ENCODE data around the gene CCL4L2. TPM values are rescaled to one million over a fixed set of nuclear protein-coding genes. Genes with fewer than 3 reads are reported as not detected.
"Not testable (repeated sequence)": the region's sequence is repeated elsewhere in the genome, so short reads cannot be mapped to it uniquely, and the experiment has no call there.

Gene CCL4L2
- total and polyA plus RNA-seq, 5 donors from 2014 or later = 0.38 TPM; not detected in 4

DNA sequence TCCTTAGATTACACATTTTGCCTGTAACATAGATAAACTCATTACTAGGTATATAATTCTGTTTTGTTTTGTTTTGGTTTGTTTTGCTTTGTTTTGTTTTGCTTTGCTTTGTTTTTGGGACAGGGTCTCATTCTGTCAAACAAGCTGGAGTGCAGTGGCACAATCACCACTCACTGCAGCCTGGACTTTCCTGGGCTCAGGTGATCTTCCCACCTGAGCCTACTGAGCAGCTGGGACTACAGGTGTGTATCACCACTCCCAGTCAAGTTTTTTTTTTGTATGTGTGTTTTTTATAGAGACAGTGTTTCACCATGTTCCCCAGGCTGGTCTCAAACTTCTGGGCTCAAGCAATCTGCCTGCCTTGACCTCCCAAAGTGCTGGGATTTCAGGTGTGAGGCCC, 1.3 kb upstream of the CCL4L2 start:
- H3K4me1 ChIP-seq (ENCODE audit: control insufficient read depth, insufficient read depth, low read length, poor library complexity, severe bottlenecking) = no peaks in the 10 kb centered on the region
- H3K9me3 ChIP-seq (ENCODE audit: control insufficient read depth in 2 of 2, low read length in 2 of 2) = no peaks in the 10 kb centered on the region
- H3K4me3 Mint-ChIP-seq = no peak overlapping the region
- no peaks in the 10 kb centered on the region for H3K36me3 ChIP-seq (ENCODE audit: control insufficient read depth, insufficient read depth, low read length)
- peaks cover 26% of the 10 kb centered on the region for H3K27me3 Mint-ChIP-seq
- ATAC-seq (ENCODE audit: low read depth in 2 of 2) (no peak), DNase-seq (no peak)
- no peaks in the 10 kb centered on the region for H3K36me3 Mint-ChIP-seq
- no peaks in the 10 kb centered on the region for H3K4me1 Mint-ChIP-seq
- no peaks in the 10 kb centered on the region for H3K27me3 ChIP-seq (ENCODE audit: control insufficient read depth, insufficient read depth, low read length)
- H3K9me3 Mint-ChIP-seq = peaks cover 0 to 1% (median 0%) of the 10 kb centered on the region in 7 donors
- no peak overlapping the region for H3K27ac Mint-ChIP-seq
- H3K27ac ChIP-seq (ENCODE audit: insufficient read depth, low read length, poor library complexity, severe bottlenecking) = no peak overlapping the region
- H3K4me3 ChIP-seq (ENCODE audit: low read depth, low read length) = no peak overlapping the region

DNA sequence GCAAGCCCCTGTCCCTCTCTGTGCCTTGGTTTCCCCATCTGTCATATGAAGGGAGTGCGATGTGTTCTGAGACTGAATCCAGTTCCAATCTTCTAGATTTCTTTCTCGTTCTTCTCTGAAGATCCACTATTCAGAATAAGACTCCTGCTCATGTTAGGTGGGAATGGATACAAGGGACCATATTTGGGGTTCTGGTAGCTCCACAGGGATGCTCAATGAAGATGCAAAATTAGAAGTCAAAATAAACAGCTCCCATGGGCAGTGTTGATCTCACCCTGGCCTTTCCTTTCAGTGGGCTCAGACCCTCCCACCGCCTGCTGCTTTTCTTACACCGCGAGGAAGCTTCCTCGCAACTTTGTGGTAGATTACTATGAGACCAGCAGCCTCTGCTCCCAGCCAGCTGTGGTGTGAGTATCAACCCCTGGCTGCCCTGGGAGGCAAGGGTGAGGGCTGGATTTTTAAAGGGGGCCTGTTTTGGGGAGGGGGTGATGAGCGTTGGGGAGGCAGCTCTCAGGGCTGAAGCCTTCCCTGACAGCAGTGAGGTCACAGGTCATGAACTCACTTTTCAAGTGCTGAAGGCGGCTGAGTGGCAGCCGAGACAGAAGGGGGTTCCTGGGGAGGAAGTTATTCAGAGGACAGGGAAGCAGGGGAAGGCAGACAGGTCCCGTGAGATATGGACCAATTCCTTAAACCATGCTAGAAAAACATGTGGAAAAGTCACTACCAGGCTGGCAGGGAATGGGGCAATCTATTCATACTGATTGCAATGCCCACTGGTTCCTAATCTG, 815 bp downstream of the CCL4L2 start:
- H3K27me3 Mint-ChIP-seq = peaks cover 19% of the 10 kb centered on the region
- not testable (repeated sequence) for DNase-seq; H3K9me3 Mint-ChIP-seq; H3K9me3 ChIP-seq (ENCODE audit: control insufficient read depth in 2 of 2, low read length in 2 of 2); H3K4me3 ChIP-seq (ENCODE audit: low read depth, low read length); H3K4me1 ChIP-seq (ENCODE audit: control insufficient read depth, insufficient read depth, low read length, poor library complexity, severe bottlenecking); H3K36me3 ChIP-seq (ENCODE audit: control insufficient read depth, insufficient read depth, low read length); H3K36me3 Mint-ChIP-seq; H3K4me3 Mint-ChIP-seq; H3K4me1 Mint-ChIP-seq; H3K27ac Mint-ChIP-seq; H3K27ac ChIP-seq (ENCODE audit: insufficient read depth, low read length, poor library complexity, severe bottlenecking); ATAC-seq (ENCODE audit: low read depth in 2 of 2); H3K27me3 ChIP-seq (ENCODE audit: control insufficient read depth, insufficient read depth, low read length)

- H3K9me3 ChIP-seq (ENCODE audit: control insufficient read depth in 2 of 2, low read length in 2 of 2) = no peaks in the 10 kb centered on the region
- Mint-ChIP-seq H3K4me3 (no peak overlapping the region), H3K36me3 (no peaks in the 10 kb centered on the region), H3K27me3 (peaks cover 19% of the 10 kb centered on the region), H3K9me3 (peaks cover 0 to 1% (median 0%) of the 10 kb centered on the region in 7 donors), H3K4me1 (no peaks in the 10 kb centered on the region), H3K27ac (no peak overlapping the region)
- H3K27me3 ChIP-seq (ENCODE audit: control insufficient read depth, insufficient read depth, low read length) = no peaks in the 10 kb centered on the region
- no peaks in the 10 kb centered on the region for H3K4me1 ChIP-seq (ENCODE audit: control insufficient read depth, insufficient read depth, low read length, poor library complexity, severe bottlenecking)
- DNase-seq (no peak), ATAC-seq (ENCODE audit: low read depth in 2 of 2) (no peak)
- H3K27ac ChIP-seq (ENCODE audit: insufficient read depth, low read length, poor library complexity, severe bottlenecking) = no peak overlapping the region
- H3K36me3 ChIP-seq (ENCODE audit: control insufficient read depth, insufficient read depth, low read length) = no peaks in the 10 kb centered on the region
- no peak overlapping the region for H3K4me3 ChIP-seq (ENCODE audit: low read depth, low read length)
These were observed 1.4 kb downstream of the CCL4L2 start for GRCh38 chr17:36212272-36212605.

- ATAC-seq (ENCODE audit: low read depth in 2 of 2) (no peak), DNase-seq (no peak)
- H3K27ac ChIP-seq (ENCODE audit: insufficient read depth, low read length, poor library complexity, severe bottlenecking) = no peak overlapping the region
- no peaks in the 10 kb centered on the region for H3K4me1 Mint-ChIP-seq
- no peaks in the 10 kb centered on the region for H3K36me3 Mint-ChIP-seq
- H3K27ac Mint-ChIP-seq = no peak overlapping the region
- peaks cover 0 to 2% (median 0%) of the 10 kb centered on the region in 7 donors for H3K9me3 Mint-ChIP-seq
- H3K4me1 ChIP-seq (ENCODE audit: control insufficient read depth, insufficient read depth, low read length, poor library complexity, severe bottlenecking) = no peaks in the 10 kb centered on the region
- no peaks in the 10 kb centered on the region for H3K9me3 ChIP-seq (ENCODE audit: control insufficient read depth in 2 of 2, low read length in 2 of 2)
- no peak overlapping the region for H3K4me3 Mint-ChIP-seq
- peaks cover 19% of the 10 kb centered on the region for H3K27me3 Mint-ChIP-seq
- no peak overlapping the region for H3K4me3 ChIP-seq (ENCODE audit: low read depth, low read length)
- no peaks in the 10 kb centered on the region for H3K27me3 ChIP-seq (ENCODE audit: control insufficient read depth, insufficient read depth, low read length)
- H3K36me3 ChIP-seq (ENCODE audit: control insufficient read depth, insufficient read depth, low read length) = no peaks in the 10 kb centered on the region
These were observed 2.1 kb downstream of the CCL4L2 start for GRCh38 chr17:36212966-36213365.

DNA sequence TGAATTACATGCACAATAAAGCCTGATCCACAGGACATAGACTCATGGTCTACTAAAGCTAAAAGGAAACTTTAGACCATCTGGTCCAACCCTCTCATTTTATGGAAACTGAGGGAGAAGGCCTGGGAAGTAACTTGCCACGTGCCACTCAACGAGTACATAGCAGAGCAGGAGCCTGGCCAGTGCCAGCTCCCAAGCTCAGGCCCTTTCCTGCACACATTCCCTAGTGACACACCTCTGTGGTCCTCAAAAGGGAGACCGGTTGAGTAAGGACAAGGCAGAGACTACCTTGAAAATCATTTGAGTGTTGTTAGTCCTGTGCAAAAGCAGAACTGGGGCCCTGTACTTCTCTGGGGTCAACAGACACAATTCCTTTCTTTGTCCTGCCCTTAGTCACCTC, 2.8 kb downstream of the CCL4L2 start:
- no peaks in the 10 kb centered on the region for H3K4me1 Mint-ChIP-seq
- Histone ChIP-seq H3K4me1 (ENCODE audit: control insufficient read depth, insufficient read depth, low read length, poor library complexity, severe bottlenecking) (no peaks in the 10 kb centered on the region), H3K36me3 (ENCODE audit: control insufficient read depth, insufficient read depth, low read length) (no peaks in the 10 kb centered on the region), H3K9me3 (ENCODE audit: control insufficient read depth in 2 of 2, low read length in 2 of 2) (no peaks in the 10 kb centered on the region), H3K27ac (ENCODE audit: insufficient read depth, low read length, poor library complexity, severe bottlenecking) (no peak overlapping the region), H3K4me3 (ENCODE audit: low read depth, low read length) (no peak overlapping the region), H3K27me3 (ENCODE audit: control insufficient read depth, insufficient read depth, low read length) (no peaks in the 10 kb centered on the region)
- no peaks in the 10 kb centered on the region for H3K36me3 Mint-ChIP-seq
- ATAC-seq (ENCODE audit: low read depth in 2 of 2) (no peak), DNase-seq (no peak)
- H3K27me3 Mint-ChIP-seq = peaks cover 23% of the 10 kb centered on the region
- no peak overlapping the region for H3K4me3 Mint-ChIP-seq
- peaks cover 0 to 2% (median 0%) of the 10 kb centered on the region in 7 donors for H3K9me3 Mint-ChIP-seq
- H3K27ac Mint-ChIP-seq = no peak overlapping the region

DNA sequence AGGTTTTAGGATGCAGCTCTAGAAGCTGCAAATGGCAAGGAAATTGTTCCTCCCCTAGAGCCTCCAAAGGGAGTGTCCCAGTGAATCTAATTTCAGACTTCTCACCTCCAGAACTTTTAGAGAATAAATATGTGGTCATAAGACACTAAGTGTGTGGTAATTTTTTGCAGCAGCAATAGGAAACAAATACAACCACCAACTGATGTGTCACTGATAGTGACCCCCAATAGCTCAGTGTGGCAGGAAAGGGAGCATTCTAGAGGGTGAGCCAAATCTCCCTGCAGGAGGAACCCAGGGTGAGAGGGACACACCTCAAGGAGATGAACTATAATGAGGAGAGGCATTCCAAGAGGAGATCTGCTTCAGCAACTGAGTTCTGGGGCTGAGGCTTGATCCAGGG, 4.1 kb downstream of the CCL4L2 start:
- peaks cover 26% of the 10 kb centered on the region for H3K27me3 Mint-ChIP-seq
- no peaks in the 10 kb centered on the region for H3K4me1 Mint-ChIP-seq
- H3K9me3 ChIP-seq (ENCODE audit: control insufficient read depth in 2 of 2, low read length in 2 of 2) = no peaks in the 10 kb centered on the region
- H3K27me3 ChIP-seq (ENCODE audit: control insufficient read depth, insufficient read depth, low read length) = no peaks in the 10 kb centered on the region
- no peak overlapping the region for H3K27ac Mint-ChIP-seq
- H3K9me3 Mint-ChIP-seq = peaks cover 0 to 2% (median 0%) of the 10 kb centered on the region in 7 donors
- no peak overlapping the region for H3K4me3 ChIP-seq (ENCODE audit: low read depth, low read length)
- DNase-seq (no peak), ATAC-seq (ENCODE audit: low read depth in 2 of 2) (no peak)
- H3K4me1 ChIP-seq (ENCODE audit: control insufficient read depth, insufficient read depth, low read length, poor library complexity, severe bottlenecking) = no peaks in the 10 kb centered on the region
- no peak overlapping the region for H3K4me3 Mint-ChIP-seq
- no peaks in the 10 kb centered on the region for H3K36me3 ChIP-seq (ENCODE audit: control insufficient read depth, insufficient read depth, low read length)
- no peaks in the 10 kb centered on the region for H3K36me3 Mint-ChIP-seq
- H3K27ac ChIP-seq (ENCODE audit: insufficient read depth, low read length, poor library complexity, severe bottlenecking) = no peak overlapping the region

DNA sequence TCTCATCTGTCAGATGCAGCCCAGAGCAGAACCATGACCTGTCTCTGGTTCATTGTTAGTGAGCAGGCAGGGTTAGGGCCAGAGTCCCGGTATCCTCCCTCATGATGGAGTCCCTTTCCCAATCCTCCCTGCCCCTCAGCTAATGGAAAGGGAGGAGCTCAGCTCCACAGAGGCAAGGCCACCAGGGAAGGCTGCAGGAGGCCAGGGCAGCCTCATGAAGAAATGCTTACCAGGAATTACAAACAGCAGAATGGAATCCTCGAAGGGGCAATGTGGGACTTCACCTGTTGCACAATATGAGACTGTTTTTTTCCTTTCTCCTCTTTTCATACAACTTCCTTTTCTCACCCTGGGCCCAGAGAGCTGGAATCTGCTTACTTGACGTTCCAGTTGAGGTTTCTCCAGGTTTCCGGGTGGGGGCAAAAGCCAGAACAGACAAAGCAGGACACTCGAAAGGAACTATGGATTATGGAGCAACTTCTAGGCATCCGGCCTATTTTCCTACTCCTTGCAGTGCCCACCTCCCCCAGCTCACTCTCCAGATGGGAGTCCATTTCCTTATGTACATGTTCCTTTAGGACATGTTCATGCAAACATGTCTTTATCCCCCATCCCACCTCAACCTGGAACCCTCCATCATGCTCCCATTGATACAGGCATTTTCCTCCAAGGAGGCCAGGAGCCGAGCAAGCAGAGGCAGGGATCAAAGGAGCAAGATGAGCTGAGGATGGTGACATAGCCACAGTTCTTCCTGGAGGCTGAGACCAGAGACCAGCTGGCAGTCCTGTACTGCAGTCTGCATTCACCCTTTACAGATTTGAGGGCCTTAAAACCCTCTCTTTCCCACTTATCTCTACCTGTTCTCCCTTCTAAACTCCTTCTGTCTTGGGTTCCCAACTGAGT, 4.8 kb downstream of the CCL4L2 start:
- not testable (repeated sequence) for H3K27me3 ChIP-seq (ENCODE audit: control insufficient read depth, insufficient read depth, low read length); H3K9me3 Mint-ChIP-seq; H3K36me3 ChIP-seq (ENCODE audit: control insufficient read depth, insufficient read depth, low read length); H3K27ac ChIP-seq (ENCODE audit: insufficient read depth, low read length, poor library complexity, severe bottlenecking); H3K27ac Mint-ChIP-seq; H3K4me3 Mint-ChIP-seq; H3K36me3 Mint-ChIP-seq; H3K4me3 ChIP-seq (ENCODE audit: low read depth, low read length); DNase-seq; H3K4me1 Mint-ChIP-seq; H3K9me3 ChIP-seq (ENCODE audit: control insufficient read depth in 2 of 2, low read length in 2 of 2); ATAC-seq (ENCODE audit: low read depth in 2 of 2); H3K4me1 ChIP-seq (ENCODE audit: control insufficient read depth, insufficient read depth, low read length, poor library complexity, severe bottlenecking)
- peaks cover 22% of the 10 kb centered on the region for H3K27me3 Mint-ChIP-seq
